ENCODE results near the gene REXO5.

DNA sequence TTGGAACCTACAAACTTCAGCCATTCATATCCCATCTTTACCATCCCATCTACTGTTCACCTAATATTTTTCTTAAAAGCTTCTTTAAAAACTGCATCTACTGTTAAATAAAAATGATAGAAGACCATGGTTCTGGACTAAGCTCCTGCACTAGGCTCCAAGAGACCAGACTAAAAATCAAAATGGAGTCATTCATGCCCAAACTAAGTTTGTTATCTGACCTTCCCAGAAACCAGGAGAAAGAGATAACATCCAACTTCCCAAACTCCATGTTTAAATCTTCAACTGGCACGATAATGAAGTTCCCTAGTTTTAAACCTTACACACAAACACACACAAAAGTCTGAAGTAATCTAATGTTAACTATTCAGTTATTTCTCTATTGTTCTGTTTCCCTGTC is 80.0 kb downstream of the REXO5 start:
- TF ChIP-seq, protein P1, sequence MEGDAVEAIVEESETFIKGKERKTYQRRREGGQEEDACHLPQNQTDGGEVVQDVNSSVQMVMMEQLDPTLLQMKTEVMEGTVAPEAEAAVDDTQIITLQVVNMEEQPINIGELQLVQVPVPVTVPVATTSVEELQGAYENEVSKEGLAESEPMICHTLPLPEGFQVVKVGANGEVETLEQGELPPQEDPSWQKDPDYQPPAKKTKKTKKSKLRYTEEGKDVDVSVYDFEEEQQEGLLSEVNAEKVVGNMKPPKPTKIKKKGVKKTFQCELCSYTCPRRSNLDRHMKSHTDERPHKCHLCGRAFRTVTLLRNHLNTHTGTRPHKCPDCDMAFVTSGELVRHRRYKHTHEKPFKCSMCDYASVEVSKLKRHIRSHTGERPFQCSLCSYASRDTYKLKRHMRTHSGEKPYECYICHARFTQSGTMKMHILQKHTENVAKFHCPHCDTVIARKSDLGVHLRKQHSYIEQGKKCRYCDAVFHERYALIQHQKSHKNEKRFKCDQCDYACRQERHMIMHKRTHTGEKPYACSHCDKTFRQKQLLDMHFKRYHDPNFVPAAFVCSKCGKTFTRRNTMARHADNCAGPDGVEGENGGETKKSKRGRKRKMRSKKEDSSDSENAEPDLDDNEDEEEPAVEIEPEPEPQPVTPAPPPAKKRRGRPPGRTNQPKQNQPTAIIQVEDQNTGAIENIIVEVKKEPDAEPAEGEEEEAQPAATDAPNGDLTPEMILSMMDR (IDR thresholded peaks at IDR 0.05), result no peak
- TF ChIP-seq POLR2A (IDR thresholded peaks at IDR 0.05), result no peak

Data from lower leg skin (tissue), 3 donors.